Measurements from ENCODE around the gene MYCN.
"Not testable (repeated sequence)": the region's sequence is repeated elsewhere in the genome, so short reads cannot be mapped to it uniquely, and the experiment has no call there.

MYCN gene

DNA sequence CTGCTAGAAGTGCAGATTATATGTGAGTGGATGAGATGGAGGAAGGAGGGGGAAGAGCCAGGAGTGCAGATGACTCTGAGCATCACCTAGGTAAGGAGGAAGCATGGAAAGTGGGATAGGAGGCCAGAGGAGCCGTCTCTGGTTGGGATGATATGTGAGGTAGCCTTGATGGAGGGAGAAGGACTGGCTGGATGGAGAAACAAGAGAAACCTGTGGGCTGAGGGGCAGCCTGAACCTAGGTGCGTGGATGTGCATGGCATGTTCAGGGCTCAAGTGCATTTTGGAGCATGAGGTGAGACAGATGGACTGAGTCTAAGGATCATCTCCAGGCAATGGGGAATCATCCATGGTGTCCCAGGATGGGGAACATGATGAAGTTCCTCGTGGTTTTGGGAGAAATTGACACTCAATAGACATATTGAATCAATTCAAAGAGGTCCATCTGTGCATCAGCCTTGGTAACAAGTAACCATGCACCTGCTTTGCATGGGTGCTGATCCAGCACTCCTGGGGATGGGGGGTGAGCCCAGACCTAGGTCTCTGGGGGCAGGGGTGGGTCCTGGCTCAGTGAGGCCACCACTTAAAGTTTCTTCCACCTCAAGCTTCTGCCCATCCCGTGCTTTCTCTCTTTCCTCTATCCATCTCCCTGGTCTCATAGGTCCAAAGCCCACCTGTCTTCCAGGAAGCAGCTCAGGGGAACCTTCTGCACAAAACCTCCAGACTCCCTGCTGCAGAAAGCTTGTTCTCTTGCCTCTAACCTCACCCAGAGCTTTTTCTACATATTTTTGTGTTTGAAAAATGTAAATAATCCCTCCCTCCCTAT lies 19.2 kb downstream of the MYCN start:
- DNase-seq (ENCODE audit: low spot score): no peak

DNA sequence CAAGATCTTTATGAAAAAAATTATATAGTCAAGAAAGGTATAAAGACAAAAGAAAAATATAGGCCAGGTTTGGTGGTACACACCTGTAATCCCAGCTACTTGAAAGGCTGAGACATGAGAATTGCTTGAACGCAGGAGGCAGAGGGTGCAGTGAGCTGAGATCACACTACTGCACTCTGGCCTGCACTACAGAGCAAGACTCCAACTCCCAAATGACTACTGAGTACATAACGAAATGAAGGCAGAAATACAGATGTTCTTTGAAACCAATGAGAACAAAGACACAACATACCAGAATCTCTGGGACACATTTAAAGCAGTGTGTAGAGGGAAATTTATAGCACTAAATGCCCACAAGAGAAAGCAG lies 19.8 kb downstream of the MYCN start:
- DNase-seq (ENCODE audit: low spot score): not testable (repeated sequence)

DNA sequence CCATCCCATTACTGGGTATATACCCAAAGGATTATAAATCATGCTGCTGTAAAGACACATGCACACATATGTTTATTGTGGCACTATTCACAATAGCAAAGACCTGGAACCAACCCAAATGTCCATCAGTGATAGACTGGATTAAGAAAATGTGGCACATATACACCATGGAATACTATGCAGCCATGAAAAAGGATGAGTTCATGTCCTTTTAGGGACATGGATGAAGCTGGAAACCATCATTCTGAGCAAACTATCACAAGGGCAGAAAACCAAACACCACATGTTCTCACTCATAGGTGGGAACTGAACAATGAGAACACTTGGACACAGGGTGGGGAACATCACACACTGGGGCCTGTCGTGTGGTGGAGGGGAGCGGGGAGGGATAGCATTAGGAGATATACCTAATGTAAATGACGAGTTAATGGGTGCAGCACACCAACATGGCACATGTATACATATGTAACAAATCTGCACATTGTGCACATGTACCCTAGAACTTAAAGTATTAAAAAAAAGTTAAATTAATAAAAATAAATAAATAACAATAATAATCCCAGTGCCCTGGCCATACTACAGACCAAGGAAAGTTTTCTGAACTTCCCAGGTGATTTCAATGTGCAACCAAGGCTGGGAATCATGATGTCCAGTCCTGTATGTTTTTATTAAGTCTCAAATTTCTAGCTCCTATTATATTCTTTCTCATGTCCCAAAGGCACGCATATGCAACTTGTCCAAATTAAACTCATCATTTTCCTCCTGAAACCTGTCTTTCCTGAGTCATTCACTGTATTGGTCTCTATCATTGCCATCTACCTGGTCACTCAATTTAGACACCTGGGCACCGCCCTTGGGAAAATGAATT lies 23.0 kb downstream of the MYCN start:
- DNase-seq (ENCODE audit: low spot score): not testable (repeated sequence)

DNA sequence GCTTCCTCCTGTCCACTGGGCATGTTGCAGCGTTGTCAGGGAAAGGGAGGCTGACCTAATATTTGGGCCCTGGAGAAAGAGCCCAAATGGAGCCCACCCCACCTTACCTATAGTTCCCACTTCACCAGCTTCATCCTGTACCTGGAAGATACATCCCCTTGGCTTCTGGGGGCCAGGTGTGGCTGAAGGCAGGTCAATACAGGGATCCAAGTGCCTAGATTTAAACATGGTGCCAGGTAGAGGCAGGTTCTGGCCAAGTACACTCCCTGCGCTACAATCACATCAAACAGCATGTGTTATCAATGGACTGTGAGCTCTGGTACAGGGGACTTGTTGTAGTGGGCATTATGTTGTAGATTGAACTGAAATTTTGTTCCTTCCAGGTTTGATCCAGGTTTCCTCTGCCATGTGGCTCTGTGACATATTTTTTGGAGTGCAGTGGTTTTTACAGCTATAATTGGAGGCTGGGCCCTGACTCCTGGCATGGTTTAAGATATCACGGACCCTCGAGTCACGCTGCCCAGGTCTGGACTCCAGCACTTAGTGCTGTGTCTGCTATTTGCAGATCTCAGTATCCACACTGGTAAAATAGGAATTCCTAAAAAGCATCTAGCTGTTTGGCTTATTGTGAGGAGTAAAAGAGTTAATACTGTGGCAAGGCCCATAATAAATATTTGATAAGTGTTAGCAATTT lies 23.8 kb downstream of the MYCN start:
- DNase-seq (ENCODE audit: low spot score): no peak

- DNase-seq (ENCODE audit: low spot score): no peak
Observed at GRCh38 chr2:15964936-15965563, 24.7 kb downstream of the MYCN start.

DNA sequence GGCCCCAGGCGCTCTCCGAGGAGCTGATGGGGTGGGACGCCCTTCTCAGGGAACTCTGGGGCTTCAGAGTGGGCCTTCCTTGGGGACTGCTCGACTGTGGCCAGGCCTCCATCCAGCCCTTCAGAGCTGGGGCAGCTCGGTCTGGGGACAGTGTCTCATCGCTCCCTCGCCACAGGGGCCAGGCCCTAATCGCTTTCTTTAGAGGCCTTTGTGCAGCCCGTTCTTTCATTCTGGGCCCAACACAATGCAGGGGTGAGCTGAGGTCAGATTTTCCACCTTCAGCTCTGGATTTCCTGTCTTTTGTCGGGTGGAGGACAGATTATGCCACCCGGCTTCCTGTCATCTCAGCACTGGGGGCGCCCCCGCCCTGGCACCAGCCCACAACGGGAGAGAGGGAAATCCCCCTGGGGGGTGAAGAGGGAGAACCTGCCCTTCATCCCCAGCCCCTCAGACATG lies 25.2 kb downstream of the MYCN start:
- DNase-seq (ENCODE audit: low spot score): no peak

DNA sequence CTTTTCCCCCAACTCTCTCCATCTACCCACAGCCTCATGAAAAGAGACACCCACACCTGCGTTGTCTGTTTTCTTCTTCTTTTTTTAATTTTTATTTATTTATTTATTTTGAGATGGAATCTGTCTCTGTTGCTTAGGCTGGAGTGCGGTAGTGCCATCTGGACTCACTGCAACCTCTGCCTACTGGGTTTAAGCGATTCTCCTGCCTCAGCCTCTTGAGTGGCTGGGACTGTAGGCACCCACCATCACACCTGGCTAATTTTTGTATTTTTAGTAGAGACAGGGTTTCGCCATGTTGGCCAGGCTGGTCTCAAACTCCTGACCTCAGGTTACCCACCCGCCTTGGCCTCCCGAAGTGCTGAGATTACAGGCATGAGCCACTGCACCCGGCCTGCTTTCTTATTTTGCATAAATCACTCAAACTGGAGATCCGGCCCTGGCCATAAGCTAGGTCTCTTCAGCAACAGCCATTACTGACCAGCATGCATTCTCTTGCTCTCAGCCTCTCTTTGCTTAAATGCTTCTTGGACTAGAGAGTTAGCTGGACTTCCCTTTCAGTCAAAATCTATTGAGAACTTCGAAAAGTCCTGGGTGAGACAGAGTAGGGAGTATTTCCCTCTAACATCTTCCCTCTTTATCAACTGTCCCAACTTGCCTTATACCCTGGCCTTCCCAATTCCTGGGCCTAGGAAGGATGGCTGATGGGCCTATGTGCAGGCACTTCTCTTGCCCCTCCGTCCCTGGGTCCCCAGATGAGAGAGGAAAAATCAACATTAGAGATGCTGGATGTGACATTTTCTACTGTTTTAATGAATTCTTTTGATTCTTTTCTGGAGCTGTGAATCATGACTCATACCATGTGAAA lies 27.3 kb downstream of the MYCN start:
- no peak for DNase-seq (ENCODE audit: low spot score)

- DNase-seq (ENCODE audit: low spot score): no peak
Observed at GRCh38 chr2:15968280-15969178, 28.2 kb downstream of the MYCN start.

GRCh38 chr2:15969214-15969613 lies 28.9 kb downstream of the MYCN start:
- no peak for DNase-seq (ENCODE audit: low spot score)

- DNase-seq (ENCODE audit: low spot score): no peak
Observed at GRCh38 chr2:15970701-15971100, 30.4 kb downstream of the MYCN start.

GRCh38 chr2:15971351-15971750 lies 31.0 kb downstream of the MYCN start:
- DNase-seq (ENCODE audit: low spot score): no peak

DNA sequence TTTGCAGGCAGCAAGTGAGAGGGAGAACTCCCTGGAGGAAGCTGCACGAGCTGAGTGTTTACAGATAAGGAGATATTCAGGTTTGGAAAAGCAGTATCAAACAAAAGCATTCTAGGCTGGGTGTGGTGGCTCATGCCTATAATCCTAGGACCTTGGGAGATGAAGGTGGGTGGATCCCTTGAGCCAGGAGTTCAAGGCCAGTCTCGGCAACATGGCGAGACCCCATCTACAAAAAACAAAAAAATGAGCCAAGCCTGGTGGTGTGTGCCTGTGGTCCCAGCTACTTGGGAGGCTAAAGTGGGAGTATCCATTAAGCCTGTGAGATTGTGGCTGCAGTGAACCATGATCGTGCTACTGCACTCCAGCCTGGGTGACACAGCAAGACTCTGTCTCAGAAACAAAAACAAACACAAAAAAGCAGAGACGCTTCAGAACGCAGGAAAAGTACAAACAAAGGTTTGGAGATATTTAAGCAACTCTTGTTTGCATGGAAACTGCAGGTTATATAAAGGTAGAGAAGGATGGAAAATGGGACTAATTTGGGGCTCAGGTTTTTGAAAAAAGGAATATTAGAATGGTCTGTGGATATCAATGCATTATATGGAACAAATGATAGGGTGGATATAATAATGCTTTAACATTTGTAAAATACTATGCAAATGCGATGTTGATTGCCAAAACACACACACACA lies 31.6 kb downstream of the MYCN start:
- DNase-seq (ENCODE audit: low spot score): no peak

- no peak for DNase-seq (ENCODE audit: low spot score)
Observed at GRCh38 chr2:15973481-15974401, 33.4 kb downstream of the MYCN start.

GRCh38 chr2:15974565-15975260 lies 34.4 kb downstream of the MYCN start:
- no peak for DNase-seq (ENCODE audit: low spot score)

GRCh38 chr2:15975261-15975600 lies 34.9 kb downstream of the MYCN start:
- no peak for DNase-seq (ENCODE audit: low spot score)

DNA sequence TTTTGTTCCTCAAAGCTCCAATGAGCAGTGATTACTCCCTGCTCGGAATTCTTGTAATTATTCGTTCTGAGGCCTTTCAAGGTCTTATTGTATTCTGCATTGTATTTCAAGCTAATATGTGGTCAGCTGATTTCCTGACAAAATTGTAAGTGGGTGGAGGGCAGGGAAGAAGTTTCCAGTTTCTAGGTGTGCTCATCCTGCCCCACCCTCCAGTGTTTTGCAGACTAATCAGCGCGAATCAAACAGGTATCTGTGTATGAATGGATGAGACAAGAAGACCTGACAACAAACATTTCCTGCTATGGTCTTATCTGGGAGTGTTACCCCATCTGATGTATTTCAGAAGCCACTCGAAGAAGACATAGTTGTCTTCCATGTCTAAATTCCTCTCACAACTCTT lies 35.3 kb downstream of the MYCN start:
- no peak for DNase-seq (ENCODE audit: low spot score)

DNA sequence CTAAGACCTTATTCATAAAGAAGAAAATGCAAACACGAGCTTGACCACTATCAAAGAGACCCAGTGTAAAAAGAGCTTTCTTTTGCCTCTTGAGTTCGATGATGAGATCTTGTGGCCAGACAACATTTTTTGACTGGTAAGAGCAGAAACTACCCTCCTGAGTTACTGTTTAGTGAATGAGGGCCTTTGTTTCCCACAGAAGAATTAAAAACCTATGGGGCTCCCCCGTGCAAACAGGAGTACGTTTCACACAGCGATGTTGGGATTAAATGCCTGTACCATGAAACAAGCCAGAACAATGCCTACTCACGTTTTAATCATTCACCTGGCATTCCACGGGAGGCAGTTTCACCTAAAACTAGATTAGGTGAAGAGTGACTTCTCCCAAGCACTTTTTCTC lies 36.0 kb downstream of the MYCN start:
- DNase-seq (ENCODE audit: low spot score): no peak
